ENCODE data around the gene NLK.

DNA sequence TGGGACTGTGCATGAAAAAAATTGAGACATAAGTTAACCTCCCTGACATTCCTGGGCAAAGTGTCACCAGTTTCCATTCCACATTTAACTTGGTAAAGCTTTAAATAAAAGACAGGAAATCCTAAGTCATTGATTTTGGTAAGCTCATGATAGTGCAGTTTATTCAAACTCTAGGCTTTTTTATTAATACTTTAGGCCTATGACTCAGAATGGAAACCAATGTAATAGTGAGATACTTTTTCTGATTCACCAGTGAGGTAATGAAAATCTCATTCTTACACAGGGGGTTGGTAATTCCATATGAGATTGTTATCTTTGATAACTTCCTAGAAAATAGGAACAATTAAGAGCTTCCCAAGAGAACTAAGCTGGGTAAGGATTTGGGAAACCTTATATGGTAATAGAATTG lies 91.1 kb downstream of the NLK start:
- TF ChIP-seq, protein P1, sequence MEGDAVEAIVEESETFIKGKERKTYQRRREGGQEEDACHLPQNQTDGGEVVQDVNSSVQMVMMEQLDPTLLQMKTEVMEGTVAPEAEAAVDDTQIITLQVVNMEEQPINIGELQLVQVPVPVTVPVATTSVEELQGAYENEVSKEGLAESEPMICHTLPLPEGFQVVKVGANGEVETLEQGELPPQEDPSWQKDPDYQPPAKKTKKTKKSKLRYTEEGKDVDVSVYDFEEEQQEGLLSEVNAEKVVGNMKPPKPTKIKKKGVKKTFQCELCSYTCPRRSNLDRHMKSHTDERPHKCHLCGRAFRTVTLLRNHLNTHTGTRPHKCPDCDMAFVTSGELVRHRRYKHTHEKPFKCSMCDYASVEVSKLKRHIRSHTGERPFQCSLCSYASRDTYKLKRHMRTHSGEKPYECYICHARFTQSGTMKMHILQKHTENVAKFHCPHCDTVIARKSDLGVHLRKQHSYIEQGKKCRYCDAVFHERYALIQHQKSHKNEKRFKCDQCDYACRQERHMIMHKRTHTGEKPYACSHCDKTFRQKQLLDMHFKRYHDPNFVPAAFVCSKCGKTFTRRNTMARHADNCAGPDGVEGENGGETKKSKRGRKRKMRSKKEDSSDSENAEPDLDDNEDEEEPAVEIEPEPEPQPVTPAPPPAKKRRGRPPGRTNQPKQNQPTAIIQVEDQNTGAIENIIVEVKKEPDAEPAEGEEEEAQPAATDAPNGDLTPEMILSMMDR (conservative IDR thresholded peaks at IDR 0.05; ENCODE audit: low read length), result no peak
- TF ChIP-seq EZH2phosphoT487 (IDR thresholded peaks at IDR 0.05; ENCODE audit: borderline replicate concordance, low read depth, low read length), result no peak

Data from OCI-LY7 (cell line).